ENCODE results near the gene CYB561D2.
A peak's percentile ranks its signal among the peaks of the same experiment; 100 is the strongest.

Gene CYB561D2

GRCh38 chr3:50321336-50322114 is 29.1 kb upstream of the CYB561D2 start:
- Histone ChIP-seq H3K27ac (ENCODE audit: low read length) (peak overlapping the region; percentile 74), H2AFZ (ENCODE audit: low read depth, low read length) (peak overlapping the region; percentile 93), H3K4me3 (ENCODE audit: low read length) (peak overlapping the region; percentile 84), H3K9ac (ENCODE audit: low read length) (peak overlapping the region; percentile 86), H3K4me1 (ENCODE audit: low read length) (peaks cover 31% of the 10 kb centered on the region), H3K4me2 (ENCODE audit: low read length) (peak overlapping the region; percentile 87), H3K36me3 (replicated peaks; ENCODE audit: low read depth, low read length) (peaks cover 24% of the 10 kb centered on the region), H3K79me2 (ENCODE audit: low read length) (peaks cover 23% of the 10 kb centered on the region), H3K27me3 (ENCODE audit: low read depth, low read length) (no peaks in the 10 kb centered on the region), H4K20me1 (ENCODE audit: insufficient read depth, low read length) (no peaks in the 10 kb centered on the region), H3K9me3 (ENCODE audit: insufficient read depth, low read length) (no peaks in the 10 kb centered on the region)
- TF ChIP-seq EZH2phosphoT487 (IDR thresholded peaks at IDR 0.05; ENCODE audit: low read depth) = no peak
- TF ChIP-seq, protein P1, sequence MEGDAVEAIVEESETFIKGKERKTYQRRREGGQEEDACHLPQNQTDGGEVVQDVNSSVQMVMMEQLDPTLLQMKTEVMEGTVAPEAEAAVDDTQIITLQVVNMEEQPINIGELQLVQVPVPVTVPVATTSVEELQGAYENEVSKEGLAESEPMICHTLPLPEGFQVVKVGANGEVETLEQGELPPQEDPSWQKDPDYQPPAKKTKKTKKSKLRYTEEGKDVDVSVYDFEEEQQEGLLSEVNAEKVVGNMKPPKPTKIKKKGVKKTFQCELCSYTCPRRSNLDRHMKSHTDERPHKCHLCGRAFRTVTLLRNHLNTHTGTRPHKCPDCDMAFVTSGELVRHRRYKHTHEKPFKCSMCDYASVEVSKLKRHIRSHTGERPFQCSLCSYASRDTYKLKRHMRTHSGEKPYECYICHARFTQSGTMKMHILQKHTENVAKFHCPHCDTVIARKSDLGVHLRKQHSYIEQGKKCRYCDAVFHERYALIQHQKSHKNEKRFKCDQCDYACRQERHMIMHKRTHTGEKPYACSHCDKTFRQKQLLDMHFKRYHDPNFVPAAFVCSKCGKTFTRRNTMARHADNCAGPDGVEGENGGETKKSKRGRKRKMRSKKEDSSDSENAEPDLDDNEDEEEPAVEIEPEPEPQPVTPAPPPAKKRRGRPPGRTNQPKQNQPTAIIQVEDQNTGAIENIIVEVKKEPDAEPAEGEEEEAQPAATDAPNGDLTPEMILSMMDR (IDR thresholded peaks at IDR 0.05; ENCODE audit: low read depth, low read length) = peak; percentile 61

DNA sequence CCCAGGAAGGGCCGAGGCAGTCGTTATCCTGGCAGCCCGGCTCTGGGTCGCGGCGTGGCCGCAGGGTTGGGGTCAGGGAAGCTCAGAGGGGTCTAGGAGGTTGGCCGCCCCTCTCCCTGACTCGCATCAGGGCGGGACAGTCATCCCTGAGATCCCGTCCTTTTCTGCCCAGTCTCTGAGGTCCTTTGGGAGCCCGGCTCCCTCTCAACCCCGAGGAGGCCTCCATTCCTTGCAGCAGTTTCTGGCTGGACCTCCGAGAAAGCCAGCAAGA is 28.6 kb upstream of the CYB561D2 start:
- H3K9ac ChIP-seq (ENCODE audit: low read length) = peak overlapping the region; percentile 86
- peaks cover 22% of the 10 kb centered on the region for H3K36me3 ChIP-seq (replicated peaks; ENCODE audit: low read depth, low read length)
- TF ChIP-seq, protein P1 (IDR thresholded peaks at IDR 0.05; ENCODE audit: low read depth, low read length) = no peak
- TF ChIP-seq EZH2phosphoT487 (IDR thresholded peaks at IDR 0.05; ENCODE audit: low read depth) = no peak
- 0 out of 2 replicates have a peak overlapping the region, but pooled peaks have one; percentile 74 for H3K27ac ChIP-seq (ENCODE audit: low read length)
- H3K4me3 ChIP-seq (ENCODE audit: low read length) = peak overlapping the region; percentile 84
- peaks cover 32% of the 10 kb centered on the region for H3K4me1 ChIP-seq (ENCODE audit: low read length)
- no peaks in the 10 kb centered on the region for H4K20me1 ChIP-seq (ENCODE audit: insufficient read depth, low read length)
- H2AFZ ChIP-seq (ENCODE audit: low read depth, low read length) = no peak overlapping the region
- H3K79me2 ChIP-seq (ENCODE audit: low read length) = peaks cover 27% of the 10 kb centered on the region
- no peaks in the 10 kb centered on the region for H3K27me3 ChIP-seq (ENCODE audit: low read depth, low read length)
- H3K4me2 ChIP-seq (ENCODE audit: low read length) = peak overlapping the region; percentile 87
- no peaks in the 10 kb centered on the region for H3K9me3 ChIP-seq (ENCODE audit: insufficient read depth, low read length)

- Histone ChIP-seq H3K27ac (ENCODE audit: low read length) (peak within 1 kb of the TSS; percentile 74), H4K20me1 (ENCODE audit: insufficient read depth, low read length) (no peaks in the 10 kb centered on the region), H3K36me3 (replicated peaks; ENCODE audit: low read depth, low read length) (peaks cover 22% of the 10 kb centered on the region), H3K4me2 (ENCODE audit: low read length) (peak within 1 kb of the TSS; percentile 87), H3K79me2 (ENCODE audit: low read length) (peaks cover 29% of the 10 kb centered on the region), H3K4me1 (ENCODE audit: low read length) (peaks cover 34% of the 10 kb centered on the region), H3K27me3 (ENCODE audit: low read depth, low read length) (no peaks in the 10 kb centered on the region), H3K9me3 (ENCODE audit: insufficient read depth, low read length) (no peaks in the 10 kb centered on the region), H3K9ac (ENCODE audit: low read length) (peak within 1 kb of the TSS; percentile 86), H2AFZ (ENCODE audit: low read depth, low read length) (peak within 1 kb of the TSS; percentile 93), H3K4me3 (ENCODE audit: low read length) (peak within 1 kb of the TSS; percentile 84)
- no peak for TF ChIP-seq EZH2phosphoT487 (IDR thresholded peaks at IDR 0.05; ENCODE audit: low read depth)
- TF ChIP-seq, protein P1 (IDR thresholded peaks at IDR 0.05; ENCODE audit: low read depth, low read length) = no peak
These were observed 28.1 kb upstream of the CYB561D2 start, which contains the start of gene HYAL2 for GRCh38 chr3:50322386-50323091. Gene HYAL2, minus strand, starts transcription at chr3:50322745. Its CDS starts 2,256 bp downstream, at chr3:50320489.

DNA sequence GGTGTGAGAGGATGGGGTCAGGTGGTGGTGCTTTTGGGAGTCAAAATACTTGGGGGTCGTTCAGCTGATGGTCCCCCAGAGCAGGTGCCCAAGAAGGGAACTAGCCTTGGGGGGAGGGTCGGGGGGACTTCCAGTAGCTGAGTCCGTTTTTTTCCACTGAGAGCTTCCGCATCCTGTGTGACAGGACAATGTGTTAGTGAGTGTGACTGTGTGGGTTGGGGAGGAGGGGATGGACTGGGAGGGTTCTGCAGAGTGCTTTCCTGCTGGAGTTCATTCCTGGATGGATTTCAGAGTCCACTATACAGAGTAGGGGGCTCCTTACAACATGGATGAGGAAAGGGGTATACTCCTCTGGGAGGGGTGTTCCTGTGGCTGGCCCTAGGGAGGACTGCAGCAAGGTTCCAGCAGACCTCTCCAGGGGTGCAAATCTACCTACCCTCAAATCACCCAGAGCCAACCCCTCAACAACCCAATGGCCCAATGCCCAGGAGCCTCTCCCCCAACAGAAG is 27.5 kb upstream of the CYB561D2 start:
- peaks cover 18% of the 10 kb centered on the region for H3K36me3 ChIP-seq (replicated peaks; ENCODE audit: low read depth, low read length)
- H3K4me1 ChIP-seq (ENCODE audit: low read length) = peaks cover 31% of the 10 kb centered on the region
- no peaks in the 10 kb centered on the region for H3K9me3 ChIP-seq (ENCODE audit: insufficient read depth, low read length)
- no peak overlapping the region for H3K9ac ChIP-seq (ENCODE audit: low read length)
- TF ChIP-seq, protein P1 (IDR thresholded peaks at IDR 0.05; ENCODE audit: low read depth, low read length) = no peak
- no peak for TF ChIP-seq EZH2phosphoT487 (IDR thresholded peaks at IDR 0.05; ENCODE audit: low read depth)
- H3K79me2 ChIP-seq (ENCODE audit: low read length) = peaks cover 34% of the 10 kb centered on the region
- H3K27ac ChIP-seq (ENCODE audit: low read length) = no peak overlapping the region
- H3K27me3 ChIP-seq (ENCODE audit: low read depth, low read length) = no peaks in the 10 kb centered on the region
- no peak overlapping the region for H2AFZ ChIP-seq (ENCODE audit: low read depth, low read length)
- H3K4me2 ChIP-seq (ENCODE audit: low read length) = no peak overlapping the region
- H4K20me1 ChIP-seq (ENCODE audit: insufficient read depth, low read length) = no peaks in the 10 kb centered on the region
- H3K4me3 ChIP-seq (ENCODE audit: low read length) = no peak overlapping the region
